H9 (cell line): ENCODE results near the gene ZNF683. TPM values are rescaled to one million over a fixed set of nuclear protein-coding genes. Genes with fewer than 3 reads are reported as not detected.

Source experiments
- DNase-seq: peaks from one replicate; pipeline ENCODE4 v3.0.0-alpha.2; 2017
- H2AFZ ChIP-seq: one replicate; pipeline ENCODE4 v1.6.1; 2013; ENCODE audit warnings: mild to moderate bottlenecking, low read length, control low read depth, moderate library complexity
- H2AK5ac ChIP-seq: 2 replicates; pipeline ENCODE4 v1.6.1; 2013; ENCODE audit warnings: low read length, control low read depth, mixed read lengths; ENCODE audit not compliant: insufficient read length
- H2BK120ac ChIP-seq: one replicate; pipeline ENCODE4 v1.6.1; 2013; ENCODE audit warnings: low read depth, mild to moderate bottlenecking, low read length, control low read depth, inconsistent platforms; ENCODE audit not compliant: poor library complexity, severe bottlenecking
- H2BK12ac ChIP-seq: 2 replicates; pipeline ENCODE4 v1.6.1; 2013; ENCODE audit warnings: low read length, control low read depth, mixed read lengths, low read depth; ENCODE audit not compliant: insufficient read length
- H2BK15ac ChIP-seq: 2 replicates; pipeline ENCODE4 v1.6.1; 2013; ENCODE audit warnings: low read depth, low read length, control low read depth
- H2BK20ac ChIP-seq: one replicate; pipeline ENCODE4 v1.6.1; 2013; ENCODE audit warnings: low read depth, mild to moderate bottlenecking, low read length, control low read depth, inconsistent platforms; ENCODE audit not compliant: poor library complexity, severe bottlenecking
- H2BK5ac ChIP-seq: 2 replicates; pipeline ENCODE4 v1.6.1; 2013; ENCODE audit warnings: low read length, control low read depth, mixed read lengths; ENCODE audit not compliant: insufficient read length
- H3K14ac ChIP-seq: 2 replicates; pipeline ENCODE4 v1.6.1; 2013; ENCODE audit warnings: low read length, control low read depth; ENCODE audit not compliant: insufficient read depth
- H3K18ac ChIP-seq: 2 replicates; pipeline ENCODE4 v1.6.1; 2013; ENCODE audit warnings: low read depth, mild to moderate bottlenecking, mixed read lengths, low read length, control low read depth; ENCODE audit not compliant: insufficient read length
- H3K23ac ChIP-seq: 2 replicates; pipeline ENCODE4 v1.6.1; 2013; ENCODE audit warnings: low read length, control low read depth, mixed read lengths, low read depth; ENCODE audit not compliant: insufficient read length
- H3K23me2 ChIP-seq: 2 replicates; pipeline ENCODE4 v1.6.1; 2013; ENCODE audit warnings: low read depth, mild to moderate bottlenecking, mixed read lengths, low read length, control low read depth; ENCODE audit not compliant: insufficient read length, poor library complexity, severe bottlenecking
- H3K27ac ChIP-seq: 2 replicates; pipeline ENCODE4 v1.5.1; 2013; ENCODE audit warnings: low read length, control low read depth, mixed read lengths, low read depth; ENCODE audit not compliant: insufficient read length
- H3K27me3 ChIP-seq: 2 replicates; pipeline ENCODE4 v1.6.1; 2013; ENCODE audit warnings: low read length, control low read depth, inconsistent platforms; ENCODE audit not compliant: insufficient read depth
- H3K4ac ChIP-seq: 2 replicates; pipeline ENCODE4 v1.6.1; 2013; ENCODE audit warnings: low read depth, mild to moderate bottlenecking, control low read depth, inconsistent platforms, low read length, moderate library complexity
- H3K4me1 ChIP-seq: 2 replicates; pipeline ENCODE4 v1.6.1; 2013; ENCODE audit warnings: low read length, control low read depth, inconsistent platforms; ENCODE audit not compliant: insufficient read depth
- H3K4me2 ChIP-seq: 2 replicates; pipeline ENCODE4 v1.6.1; 2013; ENCODE audit warnings: low read length, control low read depth, mixed read lengths; ENCODE audit not compliant: insufficient read length, insufficient read depth
- H3K56ac ChIP-seq: 2 replicates; pipeline ENCODE4 v1.6.1; 2013; ENCODE audit warnings: low read depth, mild to moderate bottlenecking, mixed read lengths, low read length, control low read depth; ENCODE audit not compliant: insufficient read length
- H3K79me1 ChIP-seq: 2 replicates; pipeline ENCODE4 v1.6.1; 2013; ENCODE audit warnings: low read depth, mild to moderate bottlenecking, moderate library complexity, low read length, control low read depth, inconsistent platforms; ENCODE audit not compliant: insufficient read depth, poor library complexity, severe bottlenecking
- H3K79me2 ChIP-seq: 2 replicates; pipeline ENCODE4 v1.6.1; 2013; ENCODE audit warnings: low read length, control low read depth, inconsistent platforms; ENCODE audit not compliant: insufficient read depth
- H3K9ac ChIP-seq: 2 replicates; pipeline ENCODE4 v1.6.1; 2013; ENCODE audit warnings: low read length, control low read depth, mixed read lengths; ENCODE audit not compliant: insufficient read length; ENCODE audit errors: extremely low read depth
- H3K9me3 ChIP-seq: one replicate; pipeline ENCODE4 v1.6.1; 2013; ENCODE audit warnings: low read depth, low read length, inconsistent platforms; ENCODE audit not compliant: control insufficient read depth
- H3T11ph ChIP-seq: one replicate; pipeline ENCODE4 v1.6.1; 2013; ENCODE audit warnings: mild to moderate bottlenecking, low read length, control low read depth, inconsistent platforms
- H4K20me1 ChIP-seq: one replicate; pipeline ENCODE4 v1.6.1; 2013; ENCODE audit not compliant: control insufficient read depth, insufficient read length, insufficient read depth
- H4K5ac ChIP-seq: 2 replicates; pipeline ENCODE4 v1.6.1; 2013; ENCODE audit warnings: low read depth, mild to moderate bottlenecking, mixed read lengths, low read length, control low read depth; ENCODE audit not compliant: insufficient read length
- H4K8ac ChIP-seq: replicated peaks from 2 replicates; pipeline ENCODE4 v1.6.1; 2013; ENCODE audit warnings: low read length, control low read depth, mixed read lengths, low read depth; ENCODE audit not compliant: insufficient read length
- H4K91ac ChIP-seq: 2 replicates; pipeline ENCODE4 v1.6.1; 2013; ENCODE audit warnings: low read depth, mild to moderate bottlenecking, moderate library complexity, mixed read lengths, low read length, control low read depth; ENCODE audit not compliant: insufficient read length
- H3K27ac Mint-ChIP-seq, 3 experiments: 2 replicates in 2 of 3; 3 replicates in 1 of 3; pipeline ENCODE4 v1.8.0; 2020 to 2021; ENCODE audit warnings: mixed read lengths in 3 of 3, mild to moderate bottlenecking in 1 of 3, moderate library complexity in 1 of 3
- H3K27me3 Mint-ChIP-seq: 2 replicates; pipeline ENCODE4 v1.8.0; 2021; ENCODE audit warnings: low read depth, mild to moderate bottlenecking, moderate library complexity, mixed read lengths
- H3K36me3 Mint-ChIP-seq, 3 experiments: 2 replicates in 2 of 3; 3 replicates in 1 of 3; pipeline ENCODE4 v1.8.0; 2020 to 2021; ENCODE audit warnings: low read depth in 3 of 3, mixed read lengths in 3 of 3; ENCODE audit not compliant: insufficient read depth in 1 of 3
- H3K4me1 Mint-ChIP-seq, 2 experiments: 2 replicates each; pipeline ENCODE4 v1.8.0; 2020; ENCODE audit warnings: mixed read lengths in 2 of 2
- H3K4me3 Mint-ChIP-seq, 2 experiments: 2 replicates in 1 of 2; 3 replicates in 1 of 2; pipeline ENCODE4 v1.8.0; 2020 to 2021; ENCODE audit warnings: mild to moderate bottlenecking in 2 of 2, mixed read lengths in 2 of 2, moderate library complexity in 1 of 2
- H3K9me3 Mint-ChIP-seq, 2 experiments: 2 replicates in 1 of 2; 3 replicates in 1 of 2; pipeline ENCODE4 v1.8.0; 2020; ENCODE audit warnings: mild to moderate bottlenecking in 2 of 2, mixed read lengths in 2 of 2, moderate library complexity in 1 of 2
- WGBS: extraction: QIAGEN DNeasy Blood & Tissue Kit; methylation state at CpG from one replicate; pipeline ENCODE4 v1.1.7; 2013; ENCODE audit warnings: missing lambda C conversion rate, low lambda C conversion rate, mixed read lengths; ENCODE audit not compliant: insufficient read length; ENCODE audit errors: extremely low coverage; 5-methylcytosine and 5-hydroxymethylcytosine counted together
- total RNA-seq: library from RNA; stranded (reverse); gene quantifications from 2 replicates; pipeline ENCODE4 v1.2.1, GENCODE V29; 2021
- TF ChIP-seq, protein P1 (sequence below): fragments of 200-600 bp; sonication (generic); conservative IDR thresholded peaks from 3 replicates; pipeline ENCODE4 v1.8.0; 2021; ENCODE audit warnings: antibody characterized with exemption, mild to moderate bottlenecking

Gene ZNF683
- total RNA-seq, 1 experiment from 2014 or later: not detected

DNA sequence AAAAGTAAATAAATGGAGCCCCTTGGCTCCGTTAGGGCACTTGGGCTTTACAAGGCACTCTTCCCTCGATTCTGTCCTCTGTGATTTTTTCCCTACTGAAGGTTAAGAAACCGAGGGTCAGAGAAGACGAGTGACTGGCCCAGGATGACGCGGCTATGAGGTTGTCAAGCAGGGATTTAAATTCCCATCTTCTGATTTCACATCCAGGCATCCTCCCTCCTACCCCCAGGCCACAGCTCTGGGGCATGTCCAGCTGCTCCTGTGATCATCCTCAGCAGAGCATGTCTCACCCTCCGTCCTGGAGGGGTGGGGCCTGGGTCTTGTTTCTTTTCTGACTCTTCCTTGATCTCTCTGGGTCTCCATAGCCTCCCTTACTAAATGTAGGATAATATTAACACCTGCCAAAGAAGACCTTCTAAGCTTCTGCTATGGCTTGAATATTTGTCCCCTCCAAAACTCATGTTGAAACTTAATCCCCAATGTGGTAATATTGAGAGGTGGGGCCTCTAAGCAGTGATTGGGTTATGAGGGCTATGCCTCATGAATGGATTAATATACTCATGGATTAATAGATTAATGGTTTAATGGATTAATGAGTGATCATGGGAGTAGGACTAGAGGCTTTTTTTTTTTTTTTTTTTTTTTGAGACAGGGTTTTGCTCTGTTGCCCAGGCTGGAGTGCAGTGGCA, 23.2 kb downstream of the ZNF683 start:
- Histone ChIP-seq H3K27ac (no peak overlapping the region), H3K18ac (no peak overlapping the region), H4K91ac (no peak overlapping the region), H2BK20ac (no peak overlapping the region), H3K9ac (no peak overlapping the region), H2BK12ac (no peak overlapping the region), H2BK120ac (no peak overlapping the region), H3K9me3 (no peaks in the 10 kb centered on the region), H3K27me3 (no peaks in the 10 kb centered on the region), H3K23ac (no peak overlapping the region), H2BK5ac (no peak overlapping the region), H2BK15ac (no peak overlapping the region), H3K4ac (no peak overlapping the region), H3K4me2 (no peak overlapping the region), H2AFZ (no peak overlapping the region), H4K8ac (no peak overlapping the region), H3T11ph (no peak overlapping the region), H2AK5ac (no peak overlapping the region), H3K56ac (no peak overlapping the region), H4K5ac (no peak overlapping the region), H3K14ac (no peak overlapping the region), H3K23me2 (no peaks in the 10 kb centered on the region), H4K20me1 (no peaks in the 10 kb centered on the region), H3K79me1 (no peaks in the 10 kb centered on the region), H3K4me1 (peaks cover 3% of the 10 kb centered on the region; the same call in 1 of the 2 replicates), H3K79me2 (no peaks in the 10 kb centered on the region)
- Mint-ChIP-seq H3K27me3 (no peaks in the 10 kb centered on the region), H3K9me3 (no peaks in the 10 kb centered on the region), H3K36me3 (no peaks in the 10 kb centered on the region; a peak in 1 of 7 replicates), H3K4me1 (peaks cover 27 to 31% of the 10 kb centered on the region in 2 experiments), H3K27ac (no peak overlapping the region), H3K4me3 (no peak overlapping the region)
- WGBS: no CpG with 5 or more reads among the region's 7 CpGs
- TF ChIP-seq, protein P1, sequence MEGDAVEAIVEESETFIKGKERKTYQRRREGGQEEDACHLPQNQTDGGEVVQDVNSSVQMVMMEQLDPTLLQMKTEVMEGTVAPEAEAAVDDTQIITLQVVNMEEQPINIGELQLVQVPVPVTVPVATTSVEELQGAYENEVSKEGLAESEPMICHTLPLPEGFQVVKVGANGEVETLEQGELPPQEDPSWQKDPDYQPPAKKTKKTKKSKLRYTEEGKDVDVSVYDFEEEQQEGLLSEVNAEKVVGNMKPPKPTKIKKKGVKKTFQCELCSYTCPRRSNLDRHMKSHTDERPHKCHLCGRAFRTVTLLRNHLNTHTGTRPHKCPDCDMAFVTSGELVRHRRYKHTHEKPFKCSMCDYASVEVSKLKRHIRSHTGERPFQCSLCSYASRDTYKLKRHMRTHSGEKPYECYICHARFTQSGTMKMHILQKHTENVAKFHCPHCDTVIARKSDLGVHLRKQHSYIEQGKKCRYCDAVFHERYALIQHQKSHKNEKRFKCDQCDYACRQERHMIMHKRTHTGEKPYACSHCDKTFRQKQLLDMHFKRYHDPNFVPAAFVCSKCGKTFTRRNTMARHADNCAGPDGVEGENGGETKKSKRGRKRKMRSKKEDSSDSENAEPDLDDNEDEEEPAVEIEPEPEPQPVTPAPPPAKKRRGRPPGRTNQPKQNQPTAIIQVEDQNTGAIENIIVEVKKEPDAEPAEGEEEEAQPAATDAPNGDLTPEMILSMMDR: no peak
- DNase-seq: peak; percentile 17
